Right atrium auricular region (tissue), 2 donors: Measurements from ENCODE around the gene ATXN1. TPM values are rescaled to one million over a fixed set of nuclear protein-coding genes. Genes with fewer than 3 reads are reported as not detected.

Experiments used
- DNase-seq: peaks from one replicate; pipeline ENCODE4 v3.0.0-alpha.2; 2019; ENCODE audit warnings: low spot score
- H3K27ac ChIP-seq, 2 donors: fragments of 200-600 bp; sonication (generic); 1 replicate in 1 of 2; 2 replicates in 1 of 2; pipeline ENCODE4 v1.5.1; 2016 to 2019
- H3K27me3 ChIP-seq, 2 donors: fragments of 200-600 bp; sonication (generic); one replicate each; pipeline versions ENCODE4 v1.5.1 to v1.6.0; 2017 to 2019
- H3K36me3 ChIP-seq: fragments of 200-600 bp; sonication (generic); one replicate; pipeline ENCODE4 v1.5.1; 2016
- H3K4me1 ChIP-seq, 2 donors: fragments of 200-600 bp; sonication (generic); one replicate each; pipeline versions ENCODE4 v1.5.1 to v1.6.0; 2017 to 2019
- H3K4me3 ChIP-seq, 2 donors: fragments of 200-600 bp; sonication (generic); 1 replicate in 1 of 2; 2 replicates in 1 of 2; pipeline ENCODE4 v1.5.1; 2017 to 2019; ENCODE audit warnings: mild to moderate bottlenecking in 1 of 2, moderate library complexity in 1 of 2
- H3K9me3 ChIP-seq, 2 donors: fragments of 200-600 bp; sonication (generic); one replicate each; pipeline ENCODE4 v1.5.1; 2019
- CTCF ChIP-seq, 2 donors: fragments of 200-600 bp; sonication (generic); IDR thresholded peaks; one replicate each; pipeline ENCODE4 v1.5.1; 2019; ENCODE audit warnings: antibody characterized with exemption in 2 of 2
- total RNA-seq, 2 donors: library from RNA; depleted of rRNA; stranded (reverse); fragments of >200 nt; gene quantifications; one replicate each; pipeline ENCODE4 v1.1.0, GENCODE V29; 2016

Gene ATXN1
- total RNA-seq, 2 donors from 2014 or later = 41.8 to 62.0 TPM

- no peaks in the 10 kb centered on the region for H3K36me3 ChIP-seq
- H3K9me3 ChIP-seq = peaks cover 0 to 6% of the 10 kb centered on the region in 2 donors
- H3K27me3 ChIP-seq = no peaks in the 10 kb centered on the region
- peaks cover 0 to 4% of the 10 kb centered on the region in 2 donors for H3K4me1 ChIP-seq
- TF ChIP-seq CTCF (IDR thresholded peaks at IDR 0.05) = no peak
- no peak for DNase-seq
- H3K27ac ChIP-seq = no peak overlapping the region
- H3K4me3 ChIP-seq = no peak overlapping the region
These were observed 121.4 kb downstream of the ATXN1 start for GRCh38 chr6:16639684-16640480.

DNA sequence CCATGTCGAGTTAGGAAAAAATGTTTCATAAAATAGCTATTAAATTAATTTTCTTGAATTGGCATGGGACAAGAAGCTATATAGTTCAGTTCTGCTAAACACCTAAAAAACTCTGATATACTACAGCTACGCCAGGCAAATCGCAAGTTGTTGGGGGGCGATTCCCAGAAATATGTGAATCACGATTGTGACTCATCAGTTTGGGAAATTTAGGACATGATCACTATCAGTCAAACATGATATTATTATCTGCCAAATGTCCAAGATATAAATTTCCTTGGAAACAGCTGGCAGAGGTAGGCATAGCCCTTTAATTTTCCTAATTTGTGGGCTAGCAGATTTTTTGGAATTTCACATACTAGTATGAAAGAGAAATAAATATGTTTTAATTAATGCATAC lies 123.6 kb downstream of the ATXN1 start:
- Histone ChIP-seq H3K36me3 (no peaks in the 10 kb centered on the region), H3K4me3 (no peak overlapping the region), H3K4me1 (peaks cover 0 to 4% of the 10 kb centered on the region in 2 donors), H3K27me3 (no peaks in the 10 kb centered on the region), H3K9me3 (peaks cover 0 to 6% of the 10 kb centered on the region in 2 donors), H3K27ac (no peak overlapping the region)
- no peak for DNase-seq
- TF ChIP-seq CTCF (IDR thresholded peaks at IDR 0.05) = no peak

DNA sequence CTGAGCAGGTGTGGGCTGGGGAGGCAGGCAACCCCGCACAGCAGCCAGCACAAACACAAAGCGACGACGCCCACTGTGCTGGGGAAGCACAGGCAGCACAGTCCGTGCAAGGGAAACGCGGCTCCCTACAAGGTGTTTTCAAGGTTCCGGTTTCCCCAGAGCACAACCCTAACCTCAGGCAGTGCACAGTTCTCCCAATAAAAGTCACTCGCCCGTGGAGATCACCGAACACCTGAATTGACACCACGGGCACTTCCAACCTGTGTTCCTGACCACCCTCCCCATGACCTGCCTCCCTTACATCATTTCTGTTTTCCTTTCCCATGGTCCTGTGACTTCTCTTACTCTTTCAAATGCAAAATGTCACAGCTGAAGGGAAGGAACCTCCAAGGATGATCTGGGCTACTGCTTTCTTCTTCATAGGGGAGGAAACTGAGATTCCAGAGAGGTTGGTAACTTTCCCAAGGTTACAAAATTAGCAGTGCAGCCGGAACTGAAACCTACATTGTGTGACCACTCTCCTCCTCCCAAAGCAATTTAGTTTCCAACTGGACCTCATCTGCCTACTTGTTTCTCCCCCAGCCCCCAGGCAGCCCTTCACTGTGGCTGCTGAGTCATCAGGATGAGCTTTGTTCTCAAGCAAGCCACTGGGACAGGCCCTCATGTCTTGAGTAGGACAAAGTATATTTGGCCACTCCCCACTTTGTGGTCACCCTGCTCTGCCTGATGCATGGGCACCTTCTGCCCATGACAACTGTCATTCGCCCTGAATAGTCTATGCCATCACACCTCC lies 125.3 kb downstream of the ATXN1 start:
- Histone ChIP-seq H3K27me3 (no peaks in the 10 kb centered on the region), H3K9me3 (peaks cover 0 to 1% of the 10 kb centered on the region in 2 donors), H3K36me3 (no peaks in the 10 kb centered on the region), H3K27ac (no peak overlapping the region), H3K4me1 (peaks cover 0 to 4% of the 10 kb centered on the region in 2 donors), H3K4me3 (no peak overlapping the region)
- DNase-seq = no peak
- no peak for TF ChIP-seq CTCF (IDR thresholded peaks at IDR 0.05)

GRCh38 chr6:16635291-16635809 lies 125.9 kb downstream of the ATXN1 start:
- Histone ChIP-seq H3K4me1 (peaks cover 0 to 4% of the 10 kb centered on the region in 2 donors), H3K4me3 (no peak overlapping the region), H3K27me3 (no peaks in the 10 kb centered on the region), H3K9me3 (no peaks in the 10 kb centered on the region), H3K27ac (no peak overlapping the region), H3K36me3 (no peaks in the 10 kb centered on the region)
- TF ChIP-seq CTCF (IDR thresholded peaks at IDR 0.05) = no peak
- DNase-seq = no peak

DNA sequence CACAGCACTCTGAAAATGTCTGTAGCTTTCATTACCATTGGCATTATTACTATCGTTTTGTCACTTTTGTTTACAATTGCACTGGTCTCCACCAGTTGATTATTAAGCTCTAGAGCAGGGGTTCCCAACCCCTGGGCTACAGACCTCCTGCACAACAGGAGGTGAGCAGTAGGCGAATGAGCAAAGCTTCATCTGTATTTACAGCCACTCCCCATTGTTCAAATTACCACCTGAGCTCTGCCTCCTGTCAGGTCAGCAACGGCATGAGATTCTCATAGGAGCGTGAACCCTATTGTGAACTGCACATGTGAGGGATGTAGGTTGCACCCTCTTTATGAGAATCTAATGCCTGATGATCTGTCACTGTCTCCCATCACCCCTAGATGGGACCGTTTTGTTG lies 126.4 kb downstream of the ATXN1 start:
- Histone ChIP-seq H3K27me3 (no peaks in the 10 kb centered on the region), H3K27ac (no peak overlapping the region), H3K9me3 (no peaks in the 10 kb centered on the region), H3K4me3 (no peak overlapping the region), H3K4me1 (peaks cover 0 to 4% of the 10 kb centered on the region in 2 donors), H3K36me3 (no peaks in the 10 kb centered on the region)
- DNase-seq = no peak
- TF ChIP-seq CTCF (IDR thresholded peaks at IDR 0.05) = no peak
